Measurements from ENCODE around the gene PKMYT1. TPM values are rescaled to one million over a fixed set of nuclear protein-coding genes. Genes with fewer than 3 reads are reported as not detected.

The PKMYT1 gene
- total RNA-seq, 2 donors from 2014 or later, result 88.5 to 101 TPM

DNA sequence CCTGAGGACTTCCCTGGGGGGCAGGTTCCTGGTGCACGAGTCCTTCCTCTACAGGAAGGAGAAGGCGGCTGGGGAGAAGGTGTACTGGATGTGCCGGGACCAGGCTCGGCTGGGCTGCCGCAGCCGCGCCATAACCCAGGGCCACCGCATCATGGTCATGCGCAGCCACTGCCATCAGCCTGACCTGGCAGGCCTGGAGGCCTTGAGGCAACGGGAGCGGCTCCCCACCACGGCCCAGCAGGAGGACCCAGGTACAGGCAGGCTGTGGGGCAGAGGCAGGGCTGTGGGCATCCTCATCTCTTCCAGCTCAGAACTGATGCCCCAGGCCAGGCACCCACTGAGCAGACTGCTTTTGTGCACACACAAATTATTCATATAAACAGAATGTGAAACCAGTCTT is 42.0 kb downstream of the PKMYT1 start:
- H3K27me3 Mint-ChIP-seq (ENCODE audit: insufficient read depth), result no peaks in the 10 kb centered on the region
- DNase-seq, result no peak
- 97 to 100% methylated on average over 4 to 12 of the region's 12 CpGs for WGBS, 2 experiments (ENCODE audit: insufficient coverage in 1 of 2, insufficient read length in 1 of 2)
- H3K27ac ChIP-seq (ENCODE audit: low read depth, low read length), result no peak overlapping the region
- H3K4me3 Mint-ChIP-seq, result no peak overlapping the region
- H3K9me3 ChIP-seq (ENCODE audit: control insufficient read depth, low read length), result no peaks in the 10 kb centered on the region
- H3K27ac Mint-ChIP-seq, result no peak overlapping the region
- TF ChIP-seq, protein P1, sequence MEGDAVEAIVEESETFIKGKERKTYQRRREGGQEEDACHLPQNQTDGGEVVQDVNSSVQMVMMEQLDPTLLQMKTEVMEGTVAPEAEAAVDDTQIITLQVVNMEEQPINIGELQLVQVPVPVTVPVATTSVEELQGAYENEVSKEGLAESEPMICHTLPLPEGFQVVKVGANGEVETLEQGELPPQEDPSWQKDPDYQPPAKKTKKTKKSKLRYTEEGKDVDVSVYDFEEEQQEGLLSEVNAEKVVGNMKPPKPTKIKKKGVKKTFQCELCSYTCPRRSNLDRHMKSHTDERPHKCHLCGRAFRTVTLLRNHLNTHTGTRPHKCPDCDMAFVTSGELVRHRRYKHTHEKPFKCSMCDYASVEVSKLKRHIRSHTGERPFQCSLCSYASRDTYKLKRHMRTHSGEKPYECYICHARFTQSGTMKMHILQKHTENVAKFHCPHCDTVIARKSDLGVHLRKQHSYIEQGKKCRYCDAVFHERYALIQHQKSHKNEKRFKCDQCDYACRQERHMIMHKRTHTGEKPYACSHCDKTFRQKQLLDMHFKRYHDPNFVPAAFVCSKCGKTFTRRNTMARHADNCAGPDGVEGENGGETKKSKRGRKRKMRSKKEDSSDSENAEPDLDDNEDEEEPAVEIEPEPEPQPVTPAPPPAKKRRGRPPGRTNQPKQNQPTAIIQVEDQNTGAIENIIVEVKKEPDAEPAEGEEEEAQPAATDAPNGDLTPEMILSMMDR (conservative IDR thresholded peaks at IDR 0.05), result no peak
- H3K36me3 ChIP-seq (ENCODE audit: control insufficient read depth, insufficient read depth, low read length), result peaks cover 29% of the 10 kb centered on the region
- H3K36me3 Mint-ChIP-seq (ENCODE audit: low read depth), result peaks cover 51% of the 10 kb centered on the region
- H3K9ac ChIP-seq (ENCODE audit: extremely low read depth, low read length, poor library complexity, severe bottlenecking), result no peak overlapping the region
- H3K9me3 Mint-ChIP-seq, result no peaks in the 10 kb centered on the region
- no peaks in the 10 kb centered on the region for H3K4me1 ChIP-seq (ENCODE audit: control insufficient read depth, insufficient read depth, low read length)
- H3K4me3 ChIP-seq (ENCODE audit: low read length), result no peak overlapping the region
- H3K27me3 ChIP-seq (ENCODE audit: control insufficient read depth, insufficient read depth, low read length, poor library complexity, severe bottlenecking), result no peaks in the 10 kb centered on the region
- H3K4me1 Mint-ChIP-seq, result no peaks in the 10 kb centered on the region

DNA sequence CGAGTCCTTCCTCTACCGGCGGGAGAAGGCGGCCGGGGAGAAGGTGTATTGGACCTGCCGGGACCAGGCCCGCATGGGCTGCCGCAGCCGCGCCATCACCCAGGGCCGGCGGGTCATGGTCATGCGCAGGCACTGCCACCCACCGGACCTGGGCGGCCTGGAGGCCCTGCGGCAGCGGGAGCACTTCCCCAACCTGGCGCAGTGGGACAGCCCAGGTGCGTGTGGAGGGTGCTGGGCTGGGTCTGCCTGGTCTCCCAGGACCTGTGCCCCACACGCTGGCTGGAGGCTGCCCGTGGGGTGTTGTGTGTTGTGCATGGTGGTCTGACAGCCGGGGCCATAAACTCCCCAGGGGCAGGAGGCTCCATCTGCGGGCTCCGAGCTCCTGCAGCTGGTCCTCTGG is 43.1 kb downstream of the PKMYT1 start:
- H3K4me1 Mint-ChIP-seq, result no peaks in the 10 kb centered on the region
- no peaks in the 10 kb centered on the region for H3K27me3 ChIP-seq (ENCODE audit: control insufficient read depth, insufficient read depth, low read length, poor library complexity, severe bottlenecking)
- DNase-seq, result no peak
- no peaks in the 10 kb centered on the region for H3K4me1 ChIP-seq (ENCODE audit: control insufficient read depth, insufficient read depth, low read length)
- H3K4me3 Mint-ChIP-seq, result no peak overlapping the region
- H3K4me3 ChIP-seq (ENCODE audit: low read length), result no peak overlapping the region
- 92 to 97% methylated on average over 9 to 24 of the region's 24 CpGs for WGBS, 2 experiments (ENCODE audit: insufficient coverage in 1 of 2, insufficient read length in 1 of 2)
- peaks cover 49% of the 10 kb centered on the region for H3K36me3 Mint-ChIP-seq (ENCODE audit: low read depth)
- H3K27me3 Mint-ChIP-seq (ENCODE audit: insufficient read depth), result no peaks in the 10 kb centered on the region
- H3K27ac Mint-ChIP-seq, result no peak overlapping the region
- TF ChIP-seq, protein P1 (conservative IDR thresholded peaks at IDR 0.05), result no peak
- no peak overlapping the region for H3K27ac ChIP-seq (ENCODE audit: low read depth, low read length)
- no peaks in the 10 kb centered on the region for H3K9me3 Mint-ChIP-seq
- peaks cover 35% of the 10 kb centered on the region for H3K36me3 ChIP-seq (ENCODE audit: control insufficient read depth, insufficient read depth, low read length)
- no peaks in the 10 kb centered on the region for H3K9me3 ChIP-seq (ENCODE audit: control insufficient read depth, low read length)
- H3K9ac ChIP-seq (ENCODE audit: extremely low read depth, low read length, poor library complexity, severe bottlenecking), result no peak overlapping the region

DNA sequence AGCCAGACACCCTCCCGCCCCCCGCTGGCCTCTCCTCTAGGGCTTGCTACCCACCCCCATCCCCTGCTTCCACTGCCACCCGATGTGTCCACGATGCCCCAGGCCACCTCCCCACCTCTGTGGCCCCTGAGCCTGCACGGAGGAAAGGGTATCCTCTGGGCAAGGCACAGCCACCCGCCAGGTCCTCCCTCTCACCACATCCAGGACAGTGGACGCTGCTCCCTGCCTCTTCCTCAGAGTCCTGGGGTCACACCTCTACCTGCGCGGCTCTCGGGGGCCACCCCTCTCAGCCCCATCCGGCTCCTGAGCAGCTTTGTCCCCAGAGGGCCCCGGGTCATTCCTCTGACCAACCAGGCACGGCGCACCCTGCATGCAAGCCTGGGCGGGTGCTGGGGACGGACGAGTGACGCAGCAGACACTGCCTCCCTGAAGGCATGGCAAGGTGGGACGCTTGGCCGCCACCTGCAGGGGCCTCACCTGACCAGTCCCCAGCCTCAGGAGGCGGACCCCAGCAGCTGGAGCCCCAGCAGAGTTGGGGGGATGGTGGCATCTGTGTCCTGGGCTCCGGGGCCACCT is 43.7 kb downstream of the PKMYT1 start:
- TF ChIP-seq, protein P1 (conservative IDR thresholded peaks at IDR 0.05), result no peak
- no peak overlapping the region for H3K4me3 Mint-ChIP-seq
- no peaks in the 10 kb centered on the region for H3K4me1 ChIP-seq (ENCODE audit: control insufficient read depth, insufficient read depth, low read length)
- WGBS, 2 experiments (ENCODE audit: insufficient coverage in 1 of 2, insufficient read length in 1 of 2), result 91 to 96% methylated on average over 12 to 22 of the region's 22 CpGs
- H3K27ac Mint-ChIP-seq, result no peak overlapping the region
- H3K36me3 ChIP-seq (ENCODE audit: control insufficient read depth, insufficient read depth, low read length), result peaks cover 34% of the 10 kb centered on the region
- H3K27ac ChIP-seq (ENCODE audit: low read depth, low read length), result no peak overlapping the region
- no peaks in the 10 kb centered on the region for H3K4me1 Mint-ChIP-seq
- H3K9me3 ChIP-seq (ENCODE audit: control insufficient read depth, low read length), result no peaks in the 10 kb centered on the region
- DNase-seq, result no peak
- no peaks in the 10 kb centered on the region for H3K27me3 ChIP-seq (ENCODE audit: control insufficient read depth, insufficient read depth, low read length, poor library complexity, severe bottlenecking)
- H3K27me3 Mint-ChIP-seq (ENCODE audit: insufficient read depth), result no peaks in the 10 kb centered on the region
- no peak overlapping the region for H3K9ac ChIP-seq (ENCODE audit: extremely low read depth, low read length, poor library complexity, severe bottlenecking)
- no peak overlapping the region for H3K4me3 ChIP-seq (ENCODE audit: low read length)
- H3K9me3 Mint-ChIP-seq, result no peaks in the 10 kb centered on the region
- peaks cover 50% of the 10 kb centered on the region for H3K36me3 Mint-ChIP-seq (ENCODE audit: low read depth)
